Embryonic facial prominence (tissue), 1 donor: ENCODE measurements around the gene CSF2RB.

Source experiments
- DNase-seq: peaks from one replicate; pipeline ENCODE4 v3.0.0-alpha.2; 2016; ENCODE audit errors: extremely low spot score

The CSF2RB gene

GRCh38 chr22:36891646-36892045 is 21.8 kb upstream of the CSF2RB start:
- DNase-seq, result no peak

GRCh38 chr22:36892292-36892691 is 21.1 kb upstream of the CSF2RB start:
- no peak for DNase-seq

GRCh38 chr22:36893262-36893661 is 20.2 kb upstream of the CSF2RB start:
- no peak for DNase-seq

- DNase-seq, result no peak
These were observed 19.2 kb upstream of the CSF2RB start for GRCh38 chr22:36894266-36894665.

GRCh38 chr22:36897611-36898010 is 15.8 kb upstream of the CSF2RB start:
- no peak for DNase-seq

GRCh38 chr22:36898690-36899089 is 14.7 kb upstream of the CSF2RB start:
- DNase-seq, result no peak

- DNase-seq, result no peak
These were observed 13.9 kb upstream of the CSF2RB start for GRCh38 chr22:36899498-36899897.

- no peak for DNase-seq
These were observed 13.2 kb upstream of the CSF2RB start for GRCh38 chr22:36900225-36900624.

- no peak for DNase-seq
These were observed 12.5 kb upstream of the CSF2RB start for GRCh38 chr22:36900880-36901279.

GRCh38 chr22:36901411-36902142 is 11.9 kb upstream of the CSF2RB start:
- DNase-seq, result no peak

GRCh38 chr22:36902143-36902926 is 11.1 kb upstream of the CSF2RB start:
- DNase-seq, result no peak

- no peak for DNase-seq
These were observed 9.1 kb upstream of the CSF2RB start for GRCh38 chr22:36904260-36904880.

GRCh38 chr22:36907253-36908195 is 5.9 kb upstream of the CSF2RB start:
- no peak for DNase-seq

- DNase-seq, result no peak
These were observed 3.0 kb upstream of the CSF2RB start for GRCh38 chr22:36910461-36910860.

GRCh38 chr22:36911887-36912661 is 1.4 kb upstream of the CSF2RB start:
- DNase-seq, result no peak

GRCh38 chr22:36912694-36913426 is 568 bp upstream of the CSF2RB start:
- DNase-seq, result no peak

- DNase-seq, result no peak
These were observed 943 bp downstream of the CSF2RB start for GRCh38 chr22:36914390-36914752.

GRCh38 chr22:36916034-36916433 is 2.6 kb downstream of the CSF2RB start:
- no peak for DNase-seq

GRCh38 chr22:36918586-36919284 is 5.3 kb downstream of the CSF2RB start:
- no peak for DNase-seq
